ENCODE measurements around the gene CHCHD10.

DNA sequence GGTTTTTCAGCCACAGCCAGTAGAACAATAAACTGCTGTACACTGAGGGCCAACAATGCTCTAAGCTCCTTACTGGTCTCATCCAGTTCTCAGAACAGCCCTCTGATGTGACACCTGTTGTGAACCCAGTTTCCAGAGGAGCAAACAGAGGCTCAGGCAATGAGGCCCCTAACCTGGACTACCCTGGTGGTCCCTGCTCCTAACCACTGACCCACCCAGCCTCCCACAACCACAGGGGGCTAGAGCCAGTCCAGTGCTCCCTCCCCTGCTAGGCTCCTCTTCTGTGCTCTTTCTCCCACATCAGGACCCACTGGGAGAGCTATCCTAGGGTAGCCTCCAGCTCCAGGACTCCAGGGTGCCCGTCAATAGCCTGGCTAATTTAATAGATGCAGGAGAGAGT lies 14.9 kb upstream of the CHCHD10 start:
- TF ChIP-seq POLR2AphosphoS5 (IDR thresholded peaks at IDR 0.05), result no peak
- TF ChIP-seq, protein P1, sequence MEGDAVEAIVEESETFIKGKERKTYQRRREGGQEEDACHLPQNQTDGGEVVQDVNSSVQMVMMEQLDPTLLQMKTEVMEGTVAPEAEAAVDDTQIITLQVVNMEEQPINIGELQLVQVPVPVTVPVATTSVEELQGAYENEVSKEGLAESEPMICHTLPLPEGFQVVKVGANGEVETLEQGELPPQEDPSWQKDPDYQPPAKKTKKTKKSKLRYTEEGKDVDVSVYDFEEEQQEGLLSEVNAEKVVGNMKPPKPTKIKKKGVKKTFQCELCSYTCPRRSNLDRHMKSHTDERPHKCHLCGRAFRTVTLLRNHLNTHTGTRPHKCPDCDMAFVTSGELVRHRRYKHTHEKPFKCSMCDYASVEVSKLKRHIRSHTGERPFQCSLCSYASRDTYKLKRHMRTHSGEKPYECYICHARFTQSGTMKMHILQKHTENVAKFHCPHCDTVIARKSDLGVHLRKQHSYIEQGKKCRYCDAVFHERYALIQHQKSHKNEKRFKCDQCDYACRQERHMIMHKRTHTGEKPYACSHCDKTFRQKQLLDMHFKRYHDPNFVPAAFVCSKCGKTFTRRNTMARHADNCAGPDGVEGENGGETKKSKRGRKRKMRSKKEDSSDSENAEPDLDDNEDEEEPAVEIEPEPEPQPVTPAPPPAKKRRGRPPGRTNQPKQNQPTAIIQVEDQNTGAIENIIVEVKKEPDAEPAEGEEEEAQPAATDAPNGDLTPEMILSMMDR (IDR thresholded peaks at IDR 0.05), result no peak
